GM23338 (cell line): ENCODE results near the gene ZNF513. TPM values are rescaled to one million over a fixed set of nuclear protein-coding genes. Genes with fewer than 3 reads are reported as not detected.

ENCODE experiments used
- ATAC-seq: fragments of 200-7000 bp; cut with Tn5 transposase; 3 replicates; pipeline ENCODE4 v1.9.1; 2020
- DNase-seq: peaks from one replicate; pipeline ENCODE4 v3.0.0-alpha.2; 2015; ENCODE audit warnings: low spot score
- H2AFZ ChIP-seq: fragments of 200-600 bp; sonication (generic); 2 replicates; pipeline ENCODE4 v1.8.0; 2016; ENCODE audit warnings: antibody characterized with exemption, mild to moderate bottlenecking, moderate library complexity
- H3F3A ChIP-seq: fragments of 200-600 bp; sonication (generic); replicated peaks from 2 replicates; pipeline ENCODE4 v1.8.0; 2017; ENCODE audit warnings: antibody characterized with exemption, mixed run types, low read depth
- H3K27ac ChIP-seq: fragments of 200-600 bp; sonication (generic); 2 replicates; pipeline ENCODE4 v1.6.1; 2016; ENCODE audit warnings: low read depth
- H3K27me3 ChIP-seq: fragments of 200-600 bp; sonication (generic); 2 replicates; pipeline ENCODE4 v1.8.0; 2016; ENCODE audit warnings: mild to moderate bottlenecking, mixed run types, moderate library complexity; ENCODE audit not compliant: insufficient read depth
- H3K36me3 ChIP-seq: fragments of 200-600 bp; sonication (generic); 2 replicates; pipeline ENCODE4 v1.8.0; 2016; ENCODE audit warnings: mild to moderate bottlenecking; ENCODE audit not compliant: insufficient read depth
- H3K4me1 ChIP-seq: fragments of 200-600 bp; sonication (generic); 2 replicates; pipeline ENCODE4 v1.8.0; 2016; ENCODE audit warnings: mild to moderate bottlenecking, moderate library complexity; ENCODE audit not compliant: insufficient read depth
- H3K4me2 ChIP-seq: fragments of 200-600 bp; sonication (generic); 2 replicates; pipeline ENCODE4 v1.7.1; 2017; ENCODE audit warnings: mixed run types
- H3K4me3 ChIP-seq: fragments of 200-600 bp; sonication (generic); 2 replicates; pipeline ENCODE4 v1.6.1; 2016; ENCODE audit warnings: mixed run types
- H3K79me2 ChIP-seq: fragments of 200-600 bp; sonication (generic); replicated peaks from 2 replicates; pipeline ENCODE4 v1.8.0; 2017; ENCODE audit warnings: mild to moderate bottlenecking; ENCODE audit not compliant: insufficient read depth
- H3K9me2 ChIP-seq: fragments of 200-600 bp; sonication (generic); 2 replicates; pipeline ENCODE4 v1.8.0; 2017; ENCODE audit not compliant: insufficient read depth
- H4K20me1 ChIP-seq: fragments of 200-600 bp; sonication (generic); replicated peaks from 2 replicates; pipeline ENCODE4 v1.8.0; 2017; ENCODE audit warnings: mild to moderate bottlenecking; ENCODE audit not compliant: insufficient read depth
- H3K27ac Mint-ChIP-seq: 2 replicates; pipeline ENCODE4 v1.8.0; 2020; ENCODE audit warnings: inconsistent platforms, mild to moderate bottlenecking, moderate library complexity, mixed read lengths
- H3K27me3 Mint-ChIP-seq: 3 replicates; pipeline ENCODE4 v1.8.0; 2022; ENCODE audit warnings: low read depth, mild to moderate bottlenecking, moderate library complexity, mixed read lengths, inconsistent platforms; ENCODE audit not compliant: insufficient read depth, poor library complexity
- H3K36me3 Mint-ChIP-seq: 3 replicates; pipeline ENCODE4 v1.8.0; 2021; ENCODE audit warnings: low read depth, mild to moderate bottlenecking, inconsistent platforms, moderate library complexity, mixed read lengths
- H3K4me1 Mint-ChIP-seq: 3 replicates; pipeline ENCODE4 v1.8.0; 2020; ENCODE audit warnings: mild to moderate bottlenecking, inconsistent platforms, mixed read lengths
- H3K4me3 Mint-ChIP-seq: 3 replicates; pipeline ENCODE4 v1.8.0; 2021; ENCODE audit warnings: moderate library complexity, mild to moderate bottlenecking, inconsistent platforms, mixed read lengths
- H3K9me3 Mint-ChIP-seq: 3 replicates; pipeline ENCODE4 v1.8.0; 2020; ENCODE audit warnings: moderate library complexity, mild to moderate bottlenecking, inconsistent platforms, mixed read lengths
- CREB1 ChIP-seq: fragments of 250-450 bp; sonication (Bioruptor Pico); IDR thresholded peaks from 2 replicates; pipeline ENCODE4 v1.5.0; 2020; ENCODE audit warnings: low read depth, mild to moderate bottlenecking, moderate library complexity
- EZH2 ChIP-seq: fragments of 200-600 bp; sonication (generic); IDR thresholded peaks from one replicate; pipeline ENCODE4 v1.8.0; 2017; ENCODE audit warnings: antibody characterized with exemption, mild to moderate bottlenecking, low read depth; ENCODE audit not compliant: unreplicated experiment
- EZH2phosphoT487 ChIP-seq: fragments of 200-600 bp; sonication (generic); IDR thresholded peaks from one replicate; pipeline ENCODE4 v1.8.1; 2018; ENCODE audit warnings: antibody characterized with exemption; ENCODE audit not compliant: unreplicated experiment
- JUNB ChIP-seq: IDR thresholded peaks from one replicate; pipeline ENCODE4 v1.6.1; 2016; ENCODE audit warnings: antibody characterized with exemption; ENCODE audit not compliant: unreplicated experiment
- NANOG ChIP-seq: IDR thresholded peaks from 2 replicates; pipeline ENCODE4 v1.6.1; 2016; ENCODE audit warnings: antibody characterized with exemption, borderline replicate concordance
- POLR2AphosphoS5 ChIP-seq: IDR thresholded peaks from 2 replicates; pipeline ENCODE4 v1.6.1; 2016; ENCODE audit warnings: antibody characterized with exemption, low read depth
- STAT1 ChIP-seq: IDR thresholded peaks from one replicate; pipeline ENCODE4 v1.6.1; 2016; ENCODE audit warnings: antibody characterized with exemption; ENCODE audit not compliant: unreplicated experiment
- ZNF114 ChIP-seq: fragments of 250-450 bp; sonication (Bioruptor Pico); IDR thresholded peaks from 2 replicates; pipeline ENCODE4 v1.5.0; 2020; ENCODE audit warnings: mild to moderate bottlenecking, moderate library complexity
- ZNF331 ChIP-seq: fragments of 250-450 bp; sonication (Bioruptor Pico); IDR thresholded peaks from 2 replicates; pipeline ENCODE4 v1.5.0; 2020; ENCODE audit warnings: low read depth, mild to moderate bottlenecking, moderate library complexity
- polyA plus RNA-seq: library from polyadenylated mRNA; unstranded; fragments of >200 nt; fragmentation: Nextera tagmentation; extraction: Ambion mirVana; gene quantifications from 2 replicates; pipeline ENCODE4 v1.2.1, GENCODE V29; 2016
- total RNA-seq: library from RNA; depleted of rRNA; stranded (reverse); fragments of >200 nt; shearing (Covaris generic); gene quantifications from 2 replicates; pipeline ENCODE4 v1.2.3, GENCODE V29; 2014
- TF ChIP-seq, protein P1 (sequence below), 2 experiments: fragments of 200-600 bp in 1 of 2; sonication (generic) in 1 of 2; conservative IDR thresholded peaks; 2 replicates each; pipeline versions ENCODE4 v1.5.1 to v1.6.1; 2016 to 2017; ENCODE audit warnings: antibody characterized with exemption in 2 of 2, low read depth in 2 of 2, mild to moderate bottlenecking in 2 of 2, moderate library complexity in 1 of 2
- TF ChIP-seq, protein P2 (sequence below): IDR thresholded peaks from 2 replicates; pipeline ENCODE4 v1.6.1; 2016; ENCODE audit warnings: antibody characterized with exemption
- TF ChIP-seq, protein P3 (sequence below): IDR thresholded peaks from one replicate; pipeline ENCODE4 v1.6.1; 2018; ENCODE audit warnings: antibody characterized with exemption; ENCODE audit not compliant: unreplicated experiment
- TF ChIP-seq, protein P4 (sequence below): fragments of 250-450 bp; sonication (Bioruptor Pico); IDR thresholded peaks from 2 replicates; pipeline ENCODE4 v1.5.0; 2020; ENCODE audit warnings: mild to moderate bottlenecking, moderate library complexity

The ZNF513 gene
- total and polyA plus RNA-seq, 2 experiments from 2014 or later, result 10.4 to 13.2 TPM

DNA sequence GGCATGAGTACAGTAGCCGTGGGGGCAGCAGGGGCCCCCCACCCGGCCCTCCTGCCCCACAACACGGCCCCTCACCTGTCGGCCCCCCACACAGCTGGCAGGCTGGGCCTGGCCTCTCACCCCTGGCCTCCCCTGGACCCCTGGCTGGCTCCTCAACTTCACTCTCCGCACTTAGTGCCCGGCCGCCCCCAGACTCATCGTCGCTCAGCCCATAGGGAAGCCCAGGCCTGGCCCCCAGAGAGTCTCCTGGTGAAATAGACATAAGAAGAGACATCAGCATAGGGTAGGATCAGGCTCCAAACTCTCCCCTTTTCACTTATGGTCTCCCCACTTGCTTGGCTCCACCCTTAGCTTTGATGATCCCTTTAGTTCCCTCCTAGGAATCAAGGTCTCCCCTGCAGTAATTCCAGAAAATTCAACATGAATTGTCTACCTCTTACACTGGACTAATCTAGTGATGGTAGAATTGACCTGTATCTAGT, 1.7 kb downstream of the ZNF513 start:
- Mint-ChIP-seq H3K4me3 (peak overlapping the region; percentile 90), H3K9me3 (no peaks in the 10 kb centered on the region), H3K27ac (no peak overlapping the region; the same call in 1 of the 2 replicates), H3K27me3 (peaks cover 27% of the 10 kb centered on the region), H3K4me1 (peaks cover 17% of the 10 kb centered on the region), H3K36me3 (peaks cover 78% of the 10 kb centered on the region)
- Histone ChIP-seq H3K4me3 (peak overlapping the region; percentile 99), H3K4me2 (peak overlapping the region; percentile 99), H3K27me3 (no peaks in the 10 kb centered on the region), H3F3A (peaks cover 36% of the 10 kb centered on the region), H3K36me3 (peaks cover 44% of the 10 kb centered on the region), H3K27ac (peak overlapping the region; percentile 99), H3K9me2 (no peaks in the 10 kb centered on the region), H3K4me1 (peaks cover 7% of the 10 kb centered on the region), H4K20me1 (no peaks in the 10 kb centered on the region; the same call in none of the 2 replicates), H3K79me2 (peaks cover 14% of the 10 kb centered on the region), H2AFZ (no peak overlapping the region)
- TF ChIP-seq JUNB (no peak), ZNF114 (CRISPR knock-in tag) (no peak), POLR2AphosphoS5 (no peak), CREB1 (CRISPR knock-in tag) (no peak), STAT1 (no peak), EZH2 (no peak), NANOG (no peak), EZH2phosphoT487 (no peak), ZNF331 (CRISPR knock-in tag) (no peak)
- TF ChIP-seq, protein P1, sequence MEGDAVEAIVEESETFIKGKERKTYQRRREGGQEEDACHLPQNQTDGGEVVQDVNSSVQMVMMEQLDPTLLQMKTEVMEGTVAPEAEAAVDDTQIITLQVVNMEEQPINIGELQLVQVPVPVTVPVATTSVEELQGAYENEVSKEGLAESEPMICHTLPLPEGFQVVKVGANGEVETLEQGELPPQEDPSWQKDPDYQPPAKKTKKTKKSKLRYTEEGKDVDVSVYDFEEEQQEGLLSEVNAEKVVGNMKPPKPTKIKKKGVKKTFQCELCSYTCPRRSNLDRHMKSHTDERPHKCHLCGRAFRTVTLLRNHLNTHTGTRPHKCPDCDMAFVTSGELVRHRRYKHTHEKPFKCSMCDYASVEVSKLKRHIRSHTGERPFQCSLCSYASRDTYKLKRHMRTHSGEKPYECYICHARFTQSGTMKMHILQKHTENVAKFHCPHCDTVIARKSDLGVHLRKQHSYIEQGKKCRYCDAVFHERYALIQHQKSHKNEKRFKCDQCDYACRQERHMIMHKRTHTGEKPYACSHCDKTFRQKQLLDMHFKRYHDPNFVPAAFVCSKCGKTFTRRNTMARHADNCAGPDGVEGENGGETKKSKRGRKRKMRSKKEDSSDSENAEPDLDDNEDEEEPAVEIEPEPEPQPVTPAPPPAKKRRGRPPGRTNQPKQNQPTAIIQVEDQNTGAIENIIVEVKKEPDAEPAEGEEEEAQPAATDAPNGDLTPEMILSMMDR (conservative IDR thresholded peaks at IDR 0.05; ENCODE audit: low read depth in 2 of 2), result no peak
- TF ChIP-seq, protein P2, sequence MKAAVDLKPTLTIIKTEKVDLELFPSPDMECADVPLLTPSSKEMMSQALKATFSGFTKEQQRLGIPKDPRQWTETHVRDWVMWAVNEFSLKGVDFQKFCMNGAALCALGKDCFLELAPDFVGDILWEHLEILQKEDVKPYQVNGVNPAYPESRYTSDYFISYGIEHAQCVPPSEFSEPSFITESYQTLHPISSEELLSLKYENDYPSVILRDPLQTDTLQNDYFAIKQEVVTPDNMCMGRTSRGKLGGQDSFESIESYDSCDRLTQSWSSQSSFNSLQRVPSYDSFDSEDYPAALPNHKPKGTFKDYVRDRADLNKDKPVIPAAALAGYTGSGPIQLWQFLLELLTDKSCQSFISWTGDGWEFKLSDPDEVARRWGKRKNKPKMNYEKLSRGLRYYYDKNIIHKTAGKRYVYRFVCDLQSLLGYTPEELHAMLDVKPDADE, result no peak
- TF ChIP-seq, protein P3, sequence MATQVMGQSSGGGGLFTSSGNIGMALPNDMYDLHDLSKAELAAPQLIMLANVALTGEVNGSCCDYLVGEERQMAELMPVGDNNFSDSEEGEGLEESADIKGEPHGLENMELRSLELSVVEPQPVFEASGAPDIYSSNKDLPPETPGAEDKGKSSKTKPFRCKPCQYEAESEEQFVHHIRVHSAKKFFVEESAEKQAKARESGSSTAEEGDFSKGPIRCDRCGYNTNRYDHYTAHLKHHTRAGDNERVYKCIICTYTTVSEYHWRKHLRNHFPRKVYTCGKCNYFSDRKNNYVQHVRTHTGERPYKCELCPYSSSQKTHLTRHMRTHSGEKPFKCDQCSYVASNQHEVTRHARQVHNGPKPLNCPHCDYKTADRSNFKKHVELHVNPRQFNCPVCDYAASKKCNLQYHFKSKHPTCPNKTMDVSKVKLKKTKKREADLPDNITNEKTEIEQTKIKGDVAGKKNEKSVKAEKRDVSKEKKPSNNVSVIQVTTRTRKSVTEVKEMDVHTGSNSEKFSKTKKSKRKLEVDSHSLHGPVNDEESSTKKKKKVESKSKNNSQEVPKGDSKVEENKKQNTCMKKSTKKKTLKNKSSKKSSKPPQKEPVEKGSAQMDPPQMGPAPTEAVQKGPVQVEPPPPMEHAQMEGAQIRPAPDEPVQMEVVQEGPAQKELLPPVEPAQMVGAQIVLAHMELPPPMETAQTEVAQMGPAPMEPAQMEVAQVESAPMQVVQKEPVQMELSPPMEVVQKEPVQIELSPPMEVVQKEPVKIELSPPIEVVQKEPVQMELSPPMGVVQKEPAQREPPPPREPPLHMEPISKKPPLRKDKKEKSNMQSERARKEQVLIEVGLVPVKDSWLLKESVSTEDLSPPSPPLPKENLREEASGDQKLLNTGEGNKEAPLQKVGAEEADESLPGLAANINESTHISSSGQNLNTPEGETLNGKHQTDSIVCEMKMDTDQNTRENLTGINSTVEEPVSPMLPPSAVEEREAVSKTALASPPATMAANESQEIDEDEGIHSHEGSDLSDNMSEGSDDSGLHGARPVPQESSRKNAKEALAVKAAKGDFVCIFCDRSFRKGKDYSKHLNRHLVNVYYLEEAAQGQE, result no peak
- TF ChIP-seq, protein P4, sequence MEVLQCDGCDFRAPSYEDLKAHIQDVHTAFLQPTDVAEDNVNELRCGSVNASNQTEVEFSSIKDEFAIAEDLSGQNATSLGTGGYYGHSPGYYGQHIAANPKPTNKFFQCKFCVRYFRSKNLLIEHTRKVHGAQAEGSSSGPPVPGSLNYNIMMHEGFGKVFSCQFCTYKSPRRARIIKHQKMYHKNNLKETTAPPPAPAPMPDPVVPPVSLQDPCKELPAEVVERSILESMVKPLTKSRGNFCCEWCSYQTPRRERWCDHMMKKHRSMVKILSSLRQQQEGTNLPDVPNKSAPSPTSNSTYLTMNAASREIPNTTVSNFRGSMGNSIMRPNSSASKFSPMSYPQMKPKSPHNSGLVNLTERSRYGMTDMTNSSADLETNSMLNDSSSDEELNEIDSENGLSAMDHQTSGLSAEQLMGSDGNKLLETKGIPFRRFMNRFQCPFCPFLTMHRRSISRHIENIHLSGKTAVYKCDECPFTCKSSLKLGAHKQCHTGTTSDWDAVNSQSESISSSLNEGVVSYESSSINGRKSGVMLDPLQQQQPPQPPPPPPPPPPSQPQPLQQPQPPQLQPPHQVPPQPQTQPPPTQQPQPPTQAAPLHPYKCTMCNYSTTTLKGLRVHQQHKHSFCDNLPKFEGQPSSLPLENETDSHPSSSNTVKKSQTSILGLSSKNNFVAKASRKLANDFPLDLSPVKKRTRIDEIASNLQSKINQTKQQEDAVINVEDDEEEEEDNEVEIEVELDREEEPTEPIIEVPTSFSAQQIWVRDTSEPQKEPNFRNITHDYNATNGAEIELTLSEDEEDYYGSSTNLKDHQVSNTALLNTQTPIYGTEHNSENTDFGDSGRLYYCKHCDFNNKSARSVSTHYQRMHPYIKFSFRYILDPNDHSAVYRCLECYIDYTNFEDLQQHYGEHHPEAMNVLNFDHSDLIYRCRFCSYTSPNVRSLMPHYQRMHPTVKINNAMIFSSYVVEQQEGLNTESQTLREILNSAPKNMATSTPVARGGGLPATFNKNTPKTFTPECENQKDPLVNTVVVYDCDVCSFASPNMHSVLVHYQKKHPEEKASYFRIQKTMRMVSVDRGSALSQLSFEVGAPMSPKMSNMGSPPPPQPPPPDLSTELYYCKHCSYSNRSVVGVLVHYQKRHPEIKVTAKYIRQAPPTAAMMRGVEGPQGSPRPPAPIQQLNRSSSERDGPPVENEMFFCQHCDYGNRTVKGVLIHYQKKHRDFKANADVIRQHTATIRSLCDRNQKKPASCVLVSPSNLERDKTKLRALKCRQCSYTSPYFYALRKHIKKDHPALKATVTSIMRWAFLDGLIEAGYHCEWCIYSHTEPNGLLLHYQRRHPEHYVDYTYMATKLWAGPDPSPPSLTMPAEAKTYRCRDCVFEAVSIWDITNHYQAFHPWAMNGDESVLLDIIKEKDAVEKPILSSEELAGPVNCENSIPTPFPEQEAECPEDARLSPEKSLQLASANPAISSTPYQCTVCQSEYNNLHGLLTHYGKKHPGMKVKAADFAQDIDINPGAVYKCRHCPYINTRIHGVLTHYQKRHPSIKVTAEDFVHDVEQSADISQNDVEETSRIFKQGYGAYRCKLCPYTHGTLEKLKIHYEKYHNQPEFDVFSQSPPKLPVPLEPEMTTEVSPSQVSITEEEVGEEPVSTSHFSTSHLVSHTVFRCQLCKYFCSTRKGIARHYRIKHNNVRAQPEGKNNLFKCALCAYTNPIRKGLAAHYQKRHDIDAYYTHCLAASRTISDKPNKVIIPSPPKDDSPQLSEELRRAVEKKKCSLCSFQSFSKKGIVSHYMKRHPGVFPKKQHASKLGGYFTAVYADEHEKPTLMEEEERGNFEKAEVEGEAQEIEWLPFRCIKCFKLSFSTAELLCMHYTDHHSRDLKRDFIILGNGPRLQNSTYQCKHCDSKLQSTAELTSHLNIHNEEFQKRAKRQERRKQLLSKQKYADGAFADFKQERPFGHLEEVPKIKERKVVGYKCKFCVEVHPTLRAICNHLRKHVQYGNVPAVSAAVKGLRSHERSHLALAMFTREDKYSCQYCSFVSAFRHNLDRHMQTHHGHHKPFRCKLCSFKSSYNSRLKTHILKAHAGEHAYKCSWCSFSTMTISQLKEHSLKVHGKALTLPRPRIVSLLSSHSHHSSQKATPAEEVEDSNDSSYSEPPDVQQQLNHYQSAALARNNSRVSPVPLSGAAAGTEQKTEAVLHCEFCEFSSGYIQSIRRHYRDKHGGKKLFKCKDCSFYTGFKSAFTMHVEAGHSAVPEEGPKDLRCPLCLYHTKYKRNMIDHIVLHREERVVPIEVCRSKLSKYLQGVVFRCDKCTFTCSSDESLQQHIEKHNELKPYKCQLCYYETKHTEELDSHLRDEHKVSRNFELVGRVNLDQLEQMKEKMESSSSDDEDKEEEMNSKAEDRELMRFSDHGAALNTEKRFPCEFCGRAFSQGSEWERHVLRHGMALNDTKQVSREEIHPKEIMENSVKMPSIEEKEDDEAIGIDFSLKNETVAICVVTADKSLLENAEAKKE (CRISPR knock-in tag), result no peak
- no peak for DNase-seq
- ATAC-seq, result no peak
